GM12892 (cell line): ENCODE data around the gene ANK2.

Experiments used
- POLR2A ChIP-seq: IDR thresholded peaks from 2 replicates; pipeline ENCODE4 v1.6.1; 2011; ENCODE audit warnings: low read depth, low read length, control low read depth
- POLR2AphosphoS5 ChIP-seq: IDR thresholded peaks from 2 replicates; pipeline ENCODE4 v1.6.1; 2011; ENCODE audit warnings: low read depth, low read length, control low read depth

GRCh38 chr4:113031212-113031611 is 18.2 kb upstream of the ANK2 start:
- TF ChIP-seq POLR2A: no peak
- TF ChIP-seq POLR2AphosphoS5: no peak
